CD14-positive monocyte (primary cell): ENCODE measurements around the gene SRRM3. TPM values are rescaled to one million over a fixed set of nuclear protein-coding genes. Genes with fewer than 3 reads are reported as not detected.
A peak's percentile ranks its signal among the peaks of the same experiment; 100 is the strongest.

Experiments
- DNase-seq, 3 donors: peaks; one replicate each; pipeline ENCODE4 v3.0.0-alpha.2; 2011 to 2022
- H2AFZ ChIP-seq: 2 replicates; pipeline ENCODE4 v1.6.0; 2012; ENCODE audit warnings: mild to moderate bottlenecking, low read depth, low read length, inconsistent platforms; ENCODE audit not compliant: insufficient read depth, poor library complexity, severe bottlenecking
- H3K27ac ChIP-seq, 2 donors: 1 replicate in 1 of 2; 2 replicates in 1 of 2; pipeline ENCODE4 v1.5.1; 2012 to 2013; ENCODE audit warnings: low read length in 2 of 2, control low read depth in 1 of 2, inconsistent platforms in 1 of 2, low read depth in 1 of 2, mild to moderate bottlenecking in 1 of 2
- H3K27me3 ChIP-seq, 2 donors: one replicate each; pipeline versions ENCODE4 v1.6.0 to v1.6.1; 2011 to 2013; ENCODE audit warnings: low read length in 2 of 2; ENCODE audit not compliant: control insufficient read depth in 2 of 2, insufficient read depth in 2 of 2
- H3K36me3 ChIP-seq, 2 donors: replicated peaks in 1 of 2; 1 replicate in 1 of 2; 2 replicates in 1 of 2; pipeline versions ENCODE4 v1.5.1 to v1.6.1; 2012 to 2013; ENCODE audit warnings: low read length in 2 of 2, control low read depth in 1 of 2, inconsistent platforms in 1 of 2, mild to moderate bottlenecking in 1 of 2; ENCODE audit not compliant: insufficient read depth in 2 of 2, control insufficient read depth in 1 of 2
- H3K4me1 ChIP-seq, 2 donors: 1 replicate in 1 of 2; 2 replicates in 1 of 2; pipeline versions ENCODE4 v1.5.1 to v1.6.1; 2012 to 2013; ENCODE audit warnings: low read length in 2 of 2, control low read depth in 1 of 2, inconsistent platforms in 1 of 2, mild to moderate bottlenecking in 1 of 2, moderate library complexity in 1 of 2; ENCODE audit not compliant: insufficient read depth in 2 of 2, control insufficient read depth in 1 of 2
- H3K4me2 ChIP-seq: replicated peaks from 2 replicates; pipeline ENCODE3; 2012; ENCODE audit warnings: low read length, moderate library complexity, mild to moderate bottlenecking; ENCODE audit not compliant: poor library complexity, severe bottlenecking; ENCODE audit errors: extremely low read depth
- H3K4me3 ChIP-seq, 3 experiments: fragments of 200-600 bp in 1 of 3; sonication (generic) in 1 of 3; replicated peaks in 1 of 3; 1 replicate in 2 of 3; 2 replicates in 1 of 3; pipeline ENCODE4 v1.5.1; 2011 to 2013; ENCODE audit warnings: low read length in 3 of 3, mild to moderate bottlenecking in 3 of 3, control low read depth in 2 of 3, low read depth in 2 of 3, inconsistent platforms in 1 of 3, moderate library complexity in 1 of 3
- H3K79me2 ChIP-seq: 2 replicates; pipeline ENCODE4 v1.6.0; 2012; ENCODE audit warnings: mild to moderate bottlenecking, control low read depth, inconsistent platforms, low read length, moderate library complexity; ENCODE audit not compliant: insufficient read depth
- H3K9ac ChIP-seq: 2 replicates; pipeline ENCODE4 v1.6.0; 2017; ENCODE audit warnings: low read length, mild to moderate bottlenecking; ENCODE audit not compliant: insufficient read depth, poor library complexity, severe bottlenecking
- H3K9me3 ChIP-seq, 2 donors: replicated peaks in 1 of 2; 1 replicate in 1 of 2; 2 replicates in 1 of 2; pipeline versions ENCODE4 v1.5.1 to v1.6.1; 2012 to 2013; ENCODE audit warnings: low read length in 2 of 2, control low read depth in 1 of 2; ENCODE audit not compliant: control insufficient read depth in 1 of 2, insufficient read depth in 1 of 2
- H4K20me1 ChIP-seq: 2 replicates; pipeline ENCODE4 v1.6.0; 2012; ENCODE audit warnings: mild to moderate bottlenecking, low read length, control low read depth, moderate library complexity; ENCODE audit not compliant: insufficient read depth
- H3K27ac Mint-ChIP-seq, 7 donors: one replicate each; pipeline ENCODE4 v1.8.0; 2020; ENCODE audit warnings: mild to moderate bottlenecking in 7 of 7, mixed read lengths in 7 of 7, moderate library complexity in 6 of 7, inconsistent platforms in 2 of 7
- H3K27me3 Mint-ChIP-seq, 3 donors: one replicate each; pipeline ENCODE4 v1.8.0; 2021 to 2022; ENCODE audit warnings: low read depth in 3 of 3, mild to moderate bottlenecking in 3 of 3, mixed read lengths in 3 of 3, moderate library complexity in 3 of 3, inconsistent platforms in 1 of 3
- H3K36me3 Mint-ChIP-seq, 2 donors: one replicate each; pipeline ENCODE4 v1.8.0; 2020; ENCODE audit warnings: mixed read lengths in 2 of 2, inconsistent platforms in 1 of 2, mild to moderate bottlenecking in 1 of 2
- H3K4me1 Mint-ChIP-seq: one replicate; pipeline ENCODE4 v1.8.0; 2020; ENCODE audit warnings: mild to moderate bottlenecking, mixed read lengths
- H3K4me3 Mint-ChIP-seq, 2 donors: one replicate each; pipeline ENCODE4 v1.8.0; 2020; ENCODE audit warnings: mild to moderate bottlenecking in 2 of 2, mixed read lengths in 2 of 2, moderate library complexity in 1 of 2
- H3K9me3 Mint-ChIP-seq, 7 donors: one replicate each; pipeline ENCODE4 v1.8.0; 2020 to 2022; ENCODE audit warnings: mixed read lengths in 7 of 7, mild to moderate bottlenecking in 6 of 7, moderate library complexity in 6 of 7, inconsistent platforms in 2 of 7
- CTCF ChIP-seq: fragments of 200-600 bp; IDR thresholded peaks from one replicate; pipeline ENCODE4 v1.8.0; 2022; ENCODE audit warnings: antibody characterized with exemption, mild to moderate bottlenecking
- WGBS: methylation state at CpG from one replicate; pipeline ENCODE4 v1.1.5; 2013; ENCODE audit warnings: missing lambda C conversion rate; ENCODE audit not compliant: insufficient coverage; 5-methylcytosine and 5-hydroxymethylcytosine counted together
- intact Hi-C, 2 donors: fragments of 100-400 bp; cut with micrococcal nuclease; formaldehyde crosslinking; loops; one replicate each; pipeline versions ENCODE4 v1.15.0 to v1.15.1; 2023
- polyA plus RNA-seq, 3 donors: library from polyadenylated mRNA; depleted of rRNA in 1 of 3; unstranded in 2 of 3; stranded (reverse) in 1 of 3; fragments of 300-500 nt in 2 of 3; fragments of >200 nt in 1 of 3; fragmentation: Illumina TruSeq in 2 of 3; gene quantifications; 1 replicate in 2 of 3; 2 replicates in 1 of 3; pipeline ENCODE4 v1.2.3, GENCODE V29; 2012 to 2021

SRRM3 gene
- polyA plus RNA-seq, 3 donors = not detected

GRCh38 chr7:76259124-76260093 is 57.7 kb downstream of the SRRM3 start:
- 16% methylated on average over 33 of the region's 50 CpGs for WGBS
- Histone ChIP-seq H3K4me3 (no peak overlapping the region), H3K36me3 (no peaks in the 10 kb centered on the region), H2AFZ (no peak overlapping the region), H3K9ac (no peak overlapping the region), H3K79me2 (no peaks in the 10 kb centered on the region), H3K9me3 (no peaks in the 10 kb centered on the region), H4K20me1 (no peaks in the 10 kb centered on the region), H3K27me3 (peaks cover 7 to 28% of the 10 kb centered on the region in 2 donors), H3K4me1 (no peaks in the 10 kb centered on the region), H3K4me2 (peak overlapping the region; percentile 44), H3K27ac (no peak overlapping the region)
- Mint-ChIP-seq H3K4me3 (peak overlapping the region; percentile 6 to 56), H3K27ac (no peak overlapping the region), H3K4me1 (peaks cover 5% of the 10 kb centered on the region), H3K9me3 (peaks cover 0 to 20% (median 6%) of the 10 kb centered on the region in 7 donors), H3K27me3 (peaks cover 39 to 64% (median 42%) of the 10 kb centered on the region in 3 donors), H3K36me3 (peaks cover 0 to 2% of the 10 kb centered on the region in 2 donors)
- no peak for TF ChIP-seq CTCF
- DNase-seq = no peak
- intact Hi-C loops = loop anchor here in 1 of 2 donors (5.0 kb wide), 1 partner anchor 82 kb away; no protein-coding TSS in a partner anchor

GRCh38 chr7:76260171-76260703 is 58.5 kb downstream of the SRRM3 start:
- Mint-ChIP-seq H3K27me3 (peaks cover 40 to 63% (median 45%) of the 10 kb centered on the region in 3 donors), H3K27ac (no peak overlapping the region), H3K4me3 (peak overlapping the region in 1 of 2 donors; percentile 67), H3K4me1 (peaks cover 5% of the 10 kb centered on the region), H3K36me3 (peaks cover 0 to 2% of the 10 kb centered on the region in 2 donors), H3K9me3 (peaks cover 0 to 20% (median 6%) of the 10 kb centered on the region in 7 donors)
- H3K79me2 ChIP-seq = no peaks in the 10 kb centered on the region
- no peak for TF ChIP-seq CTCF
- H4K20me1 ChIP-seq = no peaks in the 10 kb centered on the region
- no peak overlapping the region for H3K9ac ChIP-seq
- H2AFZ ChIP-seq = no peak overlapping the region
- H3K27me3 ChIP-seq = peaks cover 7 to 28% of the 10 kb centered on the region in 2 donors
- intact Hi-C loops = loop anchor here in 1 of 2 donors (5.0 kb wide), 1 partner anchor 83 kb away; no protein-coding TSS in a partner anchor
- no peak for DNase-seq
- no peaks in the 10 kb centered on the region for H3K36me3 ChIP-seq
- H3K9me3 ChIP-seq = no peaks in the 10 kb centered on the region
- H3K4me2 ChIP-seq = peak overlapping the region; percentile 44
- H3K27ac ChIP-seq = no peak overlapping the region
- H3K4me1 ChIP-seq = no peaks in the 10 kb centered on the region
- 3% methylated on average over 6 of the region's 28 CpGs for WGBS
- H3K4me3 ChIP-seq = no peak overlapping the region
